Caco-2 (cell line): Measurements from ENCODE around the gene SLC25A1. TPM values are rescaled to one million over a fixed set of nuclear protein-coding genes. Genes with fewer than 3 reads are reported as not detected.

Experiments
- BruUV-seq: library from RNA; stranded (reverse); fragments of 400-500 nt; replicated peaks from 2 replicates; lab custom pipeline; 2021; lab: Mats Ljungman, UMichigan
- CTCF ChIA-PET: fragments of 300-600 bp; sonication (Branson Sonifier 250); formaldehyde crosslinking; loops from one replicate; lab custom pipeline; 2022; ENCODE audit warnings: antibody characterized with exemption; lab: Charles Lee
- POLR2A ChIA-PET: fragments of 300-600 bp; sonication (Branson Sonifier 250); formaldehyde crosslinking; loops from one replicate; lab custom pipeline; 2022; ENCODE audit warnings: antibody characterized with exemption; lab: Charles Lee
- DNase-seq, 2 experiments: peaks; one replicate each; pipeline versions ENCODE4 v3.0.0 to v3.0.0-alpha.2; 2020 to 2022
- H3K27me3 ChIP-seq: replicated peaks from 2 replicates; pipeline ENCODE4 v1.6.0; 2011; ENCODE audit warnings: low read length; ENCODE audit not compliant: control insufficient read depth, insufficient read depth
- H3K36me3 ChIP-seq: 2 replicates; pipeline ENCODE4 v1.5.1; 2011; ENCODE audit warnings: low read length; ENCODE audit not compliant: control insufficient read depth, insufficient read depth
- H3K4me1 ChIP-seq: fragments of 250-450 bp; sonication (Bioruptor Pico); 2 replicates; pipeline ENCODE4 v1.5.1; 2020; ENCODE audit warnings: mild to moderate bottlenecking
- H3K4me3 ChIP-seq: 2 replicates; pipeline ENCODE4 v1.5.1; 2011; ENCODE audit warnings: low read depth, mild to moderate bottlenecking, control low read depth, low read length
- H3K9me3 ChIP-seq: fragments of 250-450 bp; sonication (Bioruptor Pico); 2 replicates; pipeline ENCODE4 v1.5.1; 2020; ENCODE audit warnings: mild to moderate bottlenecking, moderate library complexity
- H3K27ac Mint-ChIP-seq: one replicate; pipeline ENCODE4 v1.8.0; 2022; ENCODE audit warnings: mixed read lengths; ENCODE audit not compliant: unreplicated experiment
- H3K27me3 Mint-ChIP-seq: one replicate; pipeline ENCODE4 v1.8.0; 2022; ENCODE audit warnings: mixed read lengths; ENCODE audit not compliant: insufficient read depth, unreplicated experiment
- H3K36me3 Mint-ChIP-seq: one replicate; pipeline ENCODE4 v1.8.0; 2022; ENCODE audit warnings: mild to moderate bottlenecking, mixed read lengths; ENCODE audit not compliant: insufficient read depth, unreplicated experiment
- H3K4me1 Mint-ChIP-seq: one replicate; pipeline ENCODE4 v1.8.0; 2022; ENCODE audit warnings: low read depth, mixed read lengths; ENCODE audit not compliant: unreplicated experiment
- H3K4me3 Mint-ChIP-seq: one replicate; pipeline ENCODE4 v1.8.0; 2022; ENCODE audit warnings: mild to moderate bottlenecking, moderate library complexity, mixed read lengths; ENCODE audit not compliant: unreplicated experiment
- H3K9me3 Mint-ChIP-seq: one replicate; pipeline ENCODE4 v1.8.0; 2022; ENCODE audit warnings: mixed read lengths; ENCODE audit not compliant: unreplicated experiment
- CTCF ChIP-seq, 2 experiments: fragments of 200-600 bp in 1 of 2; IDR thresholded peaks; 1 replicate in 1 of 2; 2 replicates in 1 of 2; pipeline versions ENCODE4 v1.5.1 to v1.8.0; 2011 to 2022; ENCODE audit warnings: antibody characterized with exemption in 1 of 2, control low read depth in 1 of 2, inconsistent platforms in 1 of 2, low read depth in 1 of 2, low read length in 1 of 2, mild to moderate bottlenecking in 1 of 2, moderate library complexity in 1 of 2; ENCODE audit not compliant: insufficient read depth in 1 of 2, severe bottlenecking in 1 of 2, unreplicated experiment in 1 of 2
- intact Hi-C: fragments of 100-400 bp; cut with micrococcal nuclease; formaldehyde crosslinking; loops from one replicate; pipeline ENCODE4 v1.10.0; 2022; ENCODE audit not compliant: unreplicated experiment
- total RNA-seq: library from RNA; stranded (reverse); gene quantifications from 2 replicates; pipeline ENCODE4 v1.2.3, GENCODE V29; 2022

The SLC25A1 gene
- total RNA-seq, 1 experiment from 2014 or later = 155 TPM

GRCh38 chr22:19208287-19208847 lies 29.8 kb upstream of the SLC25A1 start:
- H3K9me3 Mint-ChIP-seq = no peaks in the 10 kb centered on the region
- no peaks in the 10 kb centered on the region for H3K4me1 Mint-ChIP-seq
- POLR2A ChIA-PET = no interaction called here
- Histone ChIP-seq H3K36me3 (no peaks in the 10 kb centered on the region), H3K27me3 (no peaks in the 10 kb centered on the region), H3K4me3 (no peak overlapping the region), H3K9me3 (no peaks in the 10 kb centered on the region), H3K4me1 (no peaks in the 10 kb centered on the region)
- H3K4me3 Mint-ChIP-seq = no peak overlapping the region
- CTCF ChIA-PET = no interaction called here
- H3K27ac Mint-ChIP-seq = no peak overlapping the region
- no peaks in the 10 kb centered on the region for H3K27me3 Mint-ChIP-seq
- TF ChIP-seq CTCF (IDR thresholded peaks at IDR 0.05; ENCODE audit: insufficient read depth in 1 of 2, low read depth in 1 of 2, low read length in 1 of 2, severe bottlenecking in 1 of 2, unreplicated experiment in 1 of 2) = no peak
- intact Hi-C loops = no loop called here
- no peak for DNase-seq
- no TSS peak for BruUV-seq
- no peaks in the 10 kb centered on the region for H3K36me3 Mint-ChIP-seq

GRCh38 chr22:19207884-19208283 lies 29.3 kb upstream of the SLC25A1 start:
- POLR2A ChIA-PET = no interaction called here
- no peaks in the 10 kb centered on the region for H3K27me3 Mint-ChIP-seq
- DNase-seq = no peak
- no peak for TF ChIP-seq CTCF (IDR thresholded peaks at IDR 0.05; ENCODE audit: insufficient read depth in 1 of 2, low read depth in 1 of 2, low read length in 1 of 2, severe bottlenecking in 1 of 2, unreplicated experiment in 1 of 2)
- H3K9me3 ChIP-seq = no peaks in the 10 kb centered on the region
- H3K36me3 ChIP-seq = no peaks in the 10 kb centered on the region
- CTCF ChIA-PET = no interaction called here
- intact Hi-C loops = no loop called here
- no peak overlapping the region for H3K27ac Mint-ChIP-seq
- H3K9me3 Mint-ChIP-seq = no peaks in the 10 kb centered on the region
- H3K4me3 Mint-ChIP-seq = no peak overlapping the region
- no peaks in the 10 kb centered on the region for H3K4me1 ChIP-seq
- H3K4me1 Mint-ChIP-seq = no peaks in the 10 kb centered on the region
- no peak overlapping the region for H3K4me3 ChIP-seq
- no peaks in the 10 kb centered on the region for H3K27me3 ChIP-seq
- BruUV-seq = no TSS peak
- H3K36me3 Mint-ChIP-seq = peaks cover under 1% of the 10 kb centered on the region

- Histone ChIP-seq H3K4me1 (no peaks in the 10 kb centered on the region), H3K27me3 (no peaks in the 10 kb centered on the region), H3K9me3 (no peaks in the 10 kb centered on the region), H3K4me3 (no peak overlapping the region), H3K36me3 (no peaks in the 10 kb centered on the region)
- no peak for TF ChIP-seq CTCF (IDR thresholded peaks at IDR 0.05; ENCODE audit: insufficient read depth in 1 of 2, low read depth in 1 of 2, low read length in 1 of 2, severe bottlenecking in 1 of 2, unreplicated experiment in 1 of 2)
- no peak overlapping the region for H3K4me3 Mint-ChIP-seq
- H3K4me1 Mint-ChIP-seq = no peaks in the 10 kb centered on the region
- no TSS peak for BruUV-seq
- H3K27me3 Mint-ChIP-seq = no peaks in the 10 kb centered on the region
- H3K27ac Mint-ChIP-seq = no peak overlapping the region
- DNase-seq = peak in 1 of 2 experiments; percentile 10
- intact Hi-C loops = no loop called here
- ChIA-PET CTCF (no interaction called here), POLR2A (no interaction called here)
- no peaks in the 10 kb centered on the region for H3K9me3 Mint-ChIP-seq
- H3K36me3 Mint-ChIP-seq = peaks cover 6% of the 10 kb centered on the region
Observed at GRCh38 chr22:19207401-19207808, 28.9 kb upstream of the SLC25A1 start.
